ENCODE results near the gene HUS1B. TPM values are rescaled to one million over a fixed set of nuclear protein-coding genes. Genes with fewer than 3 reads are reported as not detected.

HUS1B gene
- total RNA-seq, 6 experiments from 2014 or later, result 0.21 to 0.34 (median 0.28) TPM; not detected in 2

- Mint-ChIP-seq H3K4me1 (ENCODE audit: low read depth) (peaks cover 26% of the 10 kb centered on the region), H3K36me3 (ENCODE audit: low read depth) (peaks cover 13% of the 10 kb centered on the region), H3K27me3 (ENCODE audit: insufficient read depth) (0 out of 2 replicates have a peak, but pooled peaks cover 2% of the 10 kb centered on the region), H3K9me3 (no peaks in the 10 kb centered on the region), H3K27ac (no peak overlapping the region), H3K4me3 (no peak overlapping the region)
- no peak for DNase-seq
- TF ChIP-seq CTCF (IDR thresholded peaks at IDR 0.05), result no peak
These were observed 3.0 kb upstream of the HUS1B start for GRCh38 chr6:659716-660581.

GRCh38 chr6:658244-658643, 1.3 kb upstream of the HUS1B start:
- Mint-ChIP-seq H3K4me1 (ENCODE audit: low read depth) (peaks cover 26% of the 10 kb centered on the region), H3K27ac (peak overlapping the region; percentile 42; the same call in 1 of the 2 replicates), H3K36me3 (ENCODE audit: low read depth) (peaks cover 10% of the 10 kb centered on the region; the same call in 1 of the 2 replicates), H3K4me3 (no peak overlapping the region; the same call in 1 of the 2 replicates), H3K9me3 (no peaks in the 10 kb centered on the region), H3K27me3 (ENCODE audit: insufficient read depth) (0 out of 2 replicates have a peak, but pooled peaks cover 2% of the 10 kb centered on the region)
- no peak for TF ChIP-seq CTCF (IDR thresholded peaks at IDR 0.05)
- DNase-seq, result peak; percentile 17

GRCh38 chr6:657743-658142, 843 bp upstream of the HUS1B start:
- Mint-ChIP-seq H3K36me3 (ENCODE audit: low read depth) (peaks cover 10% of the 10 kb centered on the region; the same call in 1 of the 2 replicates), H3K9me3 (no peaks in the 10 kb centered on the region), H3K4me1 (ENCODE audit: low read depth) (peaks cover 26% of the 10 kb centered on the region), H3K4me3 (no peak overlapping the region), H3K27me3 (ENCODE audit: insufficient read depth) (0 out of 2 replicates have a peak, but pooled peaks cover 2% of the 10 kb centered on the region), H3K27ac (no peak overlapping the region; the same call in 1 of the 2 replicates)
- DNase-seq, result no peak
- TF ChIP-seq CTCF (IDR thresholded peaks at IDR 0.05), result no peak

GRCh38 chr6:654136-654535, 2.8 kb downstream of the HUS1B start:
- peaks cover 14% of the 10 kb centered on the region for H3K4me1 Mint-ChIP-seq (ENCODE audit: low read depth)
- no peaks in the 10 kb centered on the region for H3K9me3 Mint-ChIP-seq
- H3K27me3 Mint-ChIP-seq (ENCODE audit: insufficient read depth), result no peaks in the 10 kb centered on the region
- H3K36me3 Mint-ChIP-seq (ENCODE audit: low read depth), result peaks cover 10% of the 10 kb centered on the region; the same call in 1 of the 2 replicates
- no peak overlapping the region for H3K27ac Mint-ChIP-seq
- no peak for TF ChIP-seq CTCF (IDR thresholded peaks at IDR 0.05)
- no peak overlapping the region for H3K4me3 Mint-ChIP-seq
- DNase-seq, result no peak

- no peak overlapping the region for H3K4me3 Mint-ChIP-seq
- no peak overlapping the region for H3K27ac Mint-ChIP-seq
These were observed 4.0 kb downstream of the HUS1B start for GRCh38 chr6:652865-653264.

More at GRCh38 chr6:652865-653264, 4.0 kb downstream of the HUS1B start:
- no peak for DNase-seq
- Mint-ChIP-seq H3K9me3 (no peaks in the 10 kb centered on the region), H3K27me3 (ENCODE audit: insufficient read depth) (no peaks in the 10 kb centered on the region), H3K4me1 (ENCODE audit: low read depth) (peaks cover 3% of the 10 kb centered on the region), H3K36me3 (ENCODE audit: low read depth) (peaks cover 10% of the 10 kb centered on the region; the same call in 1 of the 2 replicates)
- no peak for TF ChIP-seq CTCF (IDR thresholded peaks at IDR 0.05)

Measured in HFFc6 (cell line).